Measurements from ENCODE around the gene OXA1L.

DNA sequence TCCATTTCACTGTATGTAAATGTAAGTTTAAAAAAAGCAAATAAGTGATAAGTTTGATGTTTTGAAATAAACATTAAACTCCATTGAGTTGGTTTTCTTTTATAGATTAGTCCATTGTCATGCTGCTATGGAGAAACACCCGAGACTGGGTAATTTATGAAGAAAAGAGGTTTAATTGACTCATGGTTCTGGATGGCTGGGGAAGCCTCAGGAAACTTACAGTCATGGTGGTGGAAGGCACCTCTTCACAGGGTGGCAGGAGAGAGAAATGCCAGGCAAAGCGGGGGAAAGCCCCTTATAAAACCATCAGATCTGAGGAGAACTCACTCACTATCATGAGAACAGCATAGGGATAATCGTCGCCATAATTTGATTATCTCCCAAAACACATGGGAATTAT, 48.4 kb upstream of the OXA1L start:
- no peak for TF ChIP-seq EZH2 (IDR thresholded peaks at IDR 0.05; ENCODE audit: borderline replicate concordance, low read depth, low read length, poor library complexity, severe bottlenecking)
- TF ChIP-seq, protein P1, sequence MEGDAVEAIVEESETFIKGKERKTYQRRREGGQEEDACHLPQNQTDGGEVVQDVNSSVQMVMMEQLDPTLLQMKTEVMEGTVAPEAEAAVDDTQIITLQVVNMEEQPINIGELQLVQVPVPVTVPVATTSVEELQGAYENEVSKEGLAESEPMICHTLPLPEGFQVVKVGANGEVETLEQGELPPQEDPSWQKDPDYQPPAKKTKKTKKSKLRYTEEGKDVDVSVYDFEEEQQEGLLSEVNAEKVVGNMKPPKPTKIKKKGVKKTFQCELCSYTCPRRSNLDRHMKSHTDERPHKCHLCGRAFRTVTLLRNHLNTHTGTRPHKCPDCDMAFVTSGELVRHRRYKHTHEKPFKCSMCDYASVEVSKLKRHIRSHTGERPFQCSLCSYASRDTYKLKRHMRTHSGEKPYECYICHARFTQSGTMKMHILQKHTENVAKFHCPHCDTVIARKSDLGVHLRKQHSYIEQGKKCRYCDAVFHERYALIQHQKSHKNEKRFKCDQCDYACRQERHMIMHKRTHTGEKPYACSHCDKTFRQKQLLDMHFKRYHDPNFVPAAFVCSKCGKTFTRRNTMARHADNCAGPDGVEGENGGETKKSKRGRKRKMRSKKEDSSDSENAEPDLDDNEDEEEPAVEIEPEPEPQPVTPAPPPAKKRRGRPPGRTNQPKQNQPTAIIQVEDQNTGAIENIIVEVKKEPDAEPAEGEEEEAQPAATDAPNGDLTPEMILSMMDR (conservative IDR thresholded peaks at IDR 0.05; ENCODE audit: low read depth, low read length): no peak
